Fibroblast of skin of abdomen (primary cell): ENCODE measurements around the gene SORCS2.
A peak's percentile ranks its signal among the peaks of the same experiment; 100 is the strongest.

Source experiments
- DNase-seq: peaks from one replicate; pipeline ENCODE4 v3.0.0-alpha.2; 2013

The SORCS2 gene

DNA sequence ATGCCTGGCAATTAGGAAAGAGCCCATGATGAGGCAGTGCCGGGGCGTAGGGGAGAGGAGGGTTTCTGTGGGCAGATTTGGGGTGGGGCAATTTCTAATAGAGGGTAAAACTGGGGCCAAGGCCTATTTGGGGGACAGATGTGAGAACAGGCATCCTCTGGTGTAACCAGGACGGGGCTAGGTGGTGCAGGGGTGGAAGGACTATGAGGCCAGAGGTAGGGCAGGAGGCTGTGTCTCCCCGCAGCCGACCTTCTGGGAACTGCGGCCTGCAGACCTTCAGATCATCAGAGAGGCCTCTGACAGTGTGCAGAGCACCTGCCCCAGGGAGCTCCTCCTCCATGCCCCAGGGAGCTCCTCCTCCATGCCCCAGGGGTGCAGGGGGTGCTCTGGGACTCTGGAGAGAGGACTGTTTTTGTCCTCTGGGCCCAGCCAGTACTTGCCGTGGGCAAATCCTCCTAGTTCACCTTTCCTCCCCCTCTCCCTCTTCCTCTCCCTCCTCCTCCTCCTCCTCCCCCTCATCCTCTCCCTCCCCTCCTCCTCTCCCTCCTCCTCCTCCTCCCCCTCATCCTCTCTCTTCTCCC lies 101.9 kb downstream of the SORCS2 start:
- no peak for DNase-seq

DNA sequence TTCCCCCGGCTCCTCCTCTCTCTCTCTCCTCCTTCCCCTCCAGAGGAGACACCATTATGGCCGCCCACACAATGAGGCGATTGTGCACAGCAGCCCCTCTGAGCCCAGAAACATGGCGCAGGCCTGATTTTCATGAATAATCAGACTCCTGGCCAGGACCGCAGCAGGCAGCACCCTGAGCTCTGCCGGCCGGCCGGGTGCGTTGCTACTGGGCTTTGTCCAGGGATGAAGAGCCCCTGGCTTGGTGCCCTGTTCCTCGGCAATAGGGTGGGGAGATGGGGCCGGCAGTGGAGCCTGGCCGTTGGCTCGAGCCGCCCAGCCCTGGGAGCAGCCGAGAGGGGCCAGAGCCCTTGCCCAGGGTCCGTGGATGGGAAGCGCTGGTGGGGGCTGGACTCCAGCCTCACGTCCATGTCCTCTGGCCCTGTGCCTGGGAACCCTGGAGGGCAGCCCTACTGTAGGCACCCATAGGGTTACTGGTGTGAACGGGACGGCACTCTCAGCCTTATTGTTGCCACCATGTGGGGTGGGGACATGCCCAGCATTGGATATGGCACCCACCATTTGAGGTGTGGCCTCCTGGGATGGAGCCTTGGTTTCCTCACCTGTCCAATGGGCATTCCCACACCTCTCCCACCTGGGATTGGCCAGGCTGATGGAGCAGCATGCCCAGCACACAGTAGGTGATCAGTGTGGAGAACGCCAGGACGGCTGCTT lies 103.0 kb downstream of the SORCS2 start:
- no peak for DNase-seq

DNA sequence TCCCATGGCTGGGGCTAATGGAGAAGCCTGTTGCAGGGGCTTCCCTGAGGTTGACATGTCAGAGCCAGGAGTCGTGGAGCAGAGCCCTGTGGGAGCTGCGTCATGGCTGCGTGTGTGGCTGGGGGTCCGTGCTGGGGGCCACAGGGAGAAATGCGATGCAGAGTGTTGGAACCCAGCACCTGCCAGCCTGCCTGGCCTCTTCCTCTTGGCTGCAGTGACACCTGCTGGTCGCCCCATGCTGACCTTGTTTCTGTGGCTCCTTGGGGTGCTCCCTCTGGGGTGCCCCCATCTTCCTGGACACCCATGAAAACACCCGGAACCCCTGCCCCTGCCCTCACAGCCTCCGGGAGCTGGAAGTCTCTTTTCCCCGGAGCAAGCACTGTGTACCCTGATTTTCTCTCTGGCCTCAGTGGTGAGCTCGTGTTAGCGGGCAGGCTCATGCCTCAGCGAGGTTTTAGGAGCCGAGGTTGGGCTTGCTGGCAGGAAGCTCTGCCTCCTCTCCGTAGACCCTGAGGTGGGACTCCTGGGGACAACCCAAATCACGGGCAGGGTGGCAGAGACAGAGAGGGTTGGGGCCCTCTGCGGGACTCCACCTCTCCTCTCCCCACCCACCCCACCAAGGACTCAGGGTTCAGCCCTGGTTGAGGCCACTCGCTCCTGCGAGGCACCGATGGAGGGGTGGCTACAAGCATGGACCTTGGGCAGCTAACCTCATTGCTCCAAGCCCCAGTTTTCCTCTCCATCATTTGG lies 103.7 kb downstream of the SORCS2 start:
- peak; percentile 33 for DNase-seq

DNA sequence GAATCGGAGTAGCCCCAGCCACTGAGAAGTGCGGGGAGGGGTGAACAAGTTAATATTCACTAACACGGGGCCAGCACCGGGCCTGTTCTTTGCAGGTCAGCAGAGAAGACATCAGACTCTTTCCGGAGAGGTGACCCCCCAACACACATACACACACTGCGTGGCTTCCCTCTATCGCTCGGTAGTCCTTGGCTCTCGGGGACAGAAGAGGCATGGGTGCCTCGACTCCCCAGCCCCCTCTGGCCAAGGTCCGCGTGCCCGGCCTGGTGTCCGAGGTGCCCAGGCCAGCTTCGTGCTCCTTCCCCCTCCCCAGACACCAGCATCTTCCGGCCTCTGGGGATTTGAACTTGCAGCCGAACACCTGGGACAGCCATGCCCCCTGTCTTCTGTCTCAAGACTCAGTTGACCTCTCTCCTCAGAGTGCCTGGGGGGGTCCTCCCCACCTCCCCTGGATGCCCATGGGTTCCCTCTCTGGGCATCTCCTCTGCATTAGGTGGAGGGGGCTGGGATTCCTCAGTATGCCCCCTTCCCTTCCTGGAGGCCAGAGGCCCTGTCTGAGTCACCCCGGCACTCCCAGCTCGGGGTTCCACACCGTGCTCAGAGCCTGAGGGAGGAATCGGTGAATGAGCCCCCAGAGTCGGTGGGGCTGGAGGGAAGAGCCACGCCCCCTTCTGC lies 104.5 kb downstream of the SORCS2 start:
- DNase-seq = no peak

DNA sequence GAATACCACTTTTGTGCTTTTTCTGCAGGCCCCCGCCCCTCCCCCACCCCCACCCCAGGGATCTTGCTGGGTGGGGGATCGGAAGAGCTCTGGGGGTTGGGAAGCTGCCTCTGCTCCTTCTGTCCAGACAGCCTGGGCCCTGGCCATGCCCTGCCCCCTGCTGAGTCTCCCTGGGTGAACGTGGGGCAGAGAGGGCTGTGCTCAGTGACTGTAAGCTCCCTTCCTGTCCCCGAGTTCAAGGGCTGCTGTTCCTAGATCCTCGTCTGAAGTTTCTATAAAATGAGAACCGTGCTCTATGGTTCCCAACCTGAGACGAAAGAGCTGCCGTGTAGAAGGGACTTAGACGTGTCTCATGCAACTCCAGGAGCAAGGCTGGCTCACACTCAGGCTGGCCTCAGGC lies 105.0 kb downstream of the SORCS2 start:
- no peak for DNase-seq

DNA sequence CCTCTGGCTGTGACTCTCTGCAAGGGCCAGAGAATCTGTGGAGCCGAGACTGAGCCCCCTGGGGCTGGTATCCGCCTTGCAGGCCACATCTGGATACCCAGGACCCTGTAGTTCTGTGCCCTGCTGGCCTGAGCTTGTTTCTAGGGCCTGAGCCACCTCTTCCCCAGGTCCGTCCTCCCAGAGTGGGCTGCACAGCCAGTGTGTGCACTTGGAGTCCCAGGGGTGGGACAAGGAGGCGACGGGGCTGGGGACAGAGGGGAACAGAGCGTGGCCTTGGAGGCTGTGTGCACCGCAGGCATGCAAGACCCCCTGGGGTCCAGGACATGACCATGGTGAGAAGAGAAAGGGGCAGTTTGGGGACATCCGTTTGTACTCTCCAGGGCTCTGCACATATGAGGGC lies 105.5 kb downstream of the SORCS2 start:
- DNase-seq = no peak

DNA sequence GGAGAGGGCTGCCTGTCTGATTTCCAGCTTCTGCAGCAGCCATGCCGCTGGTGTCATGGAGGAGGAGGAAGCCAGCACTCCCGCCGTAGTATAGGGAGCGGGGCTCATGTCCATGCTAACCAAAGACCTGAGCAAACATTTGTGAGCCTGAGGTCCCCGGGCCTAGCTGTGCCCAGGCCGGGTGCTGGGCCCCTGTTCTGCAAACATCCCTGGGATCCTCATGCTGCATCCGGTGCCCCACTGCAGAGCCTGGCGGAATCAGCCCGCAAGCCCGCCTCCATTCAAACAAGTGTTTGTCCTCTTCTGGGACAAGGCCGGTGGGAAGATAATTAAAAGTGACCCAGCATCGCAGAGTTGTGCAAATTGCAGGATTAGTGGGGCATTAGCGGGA lies 106.3 kb downstream of the SORCS2 start:
- DNase-seq = no peak

DNA sequence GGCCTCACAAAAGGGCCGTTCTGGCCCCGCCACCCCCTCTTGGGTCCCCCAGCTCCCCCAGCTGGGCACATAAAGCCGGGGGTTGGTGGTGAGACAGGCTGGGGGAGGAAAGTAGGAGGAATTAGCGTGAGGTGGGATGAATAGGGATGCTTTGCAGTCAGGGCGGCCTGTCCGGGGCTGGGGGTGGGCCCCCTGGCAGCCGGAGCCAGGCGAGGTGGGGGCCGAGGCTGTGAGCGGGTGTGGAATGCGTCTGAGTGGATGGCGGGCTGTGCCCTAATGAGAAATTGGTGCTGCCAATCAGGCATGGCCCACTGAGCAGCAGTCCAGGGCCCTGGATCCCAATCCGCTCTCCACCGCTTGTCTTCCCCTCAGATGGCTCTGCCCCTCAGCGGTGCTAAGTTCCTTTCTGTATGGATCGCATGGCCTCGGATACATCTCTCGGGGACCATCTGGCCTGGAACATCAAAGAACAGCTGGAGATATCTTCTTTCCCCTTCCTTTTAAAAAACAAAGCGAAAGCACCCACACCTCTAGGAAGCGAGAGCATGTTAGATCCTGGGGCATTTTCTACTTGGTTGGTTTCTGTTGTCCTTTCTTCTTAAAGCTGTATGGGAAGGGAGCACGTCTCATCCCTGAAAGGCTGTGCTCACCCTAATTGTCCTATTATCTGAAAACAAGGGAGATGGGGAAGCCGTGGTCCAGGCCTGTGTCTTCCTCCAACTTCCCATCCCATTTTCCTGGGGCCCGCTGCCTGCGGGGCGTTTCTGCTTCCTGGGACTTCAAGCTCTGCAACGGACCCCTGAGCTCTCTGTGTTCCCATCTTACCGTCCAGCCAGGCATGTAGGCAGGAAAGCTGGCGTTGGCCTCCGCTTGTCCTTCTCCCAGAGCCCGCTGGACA lies 106.9 kb downstream of the SORCS2 start:
- DNase-seq = no peak

DNA sequence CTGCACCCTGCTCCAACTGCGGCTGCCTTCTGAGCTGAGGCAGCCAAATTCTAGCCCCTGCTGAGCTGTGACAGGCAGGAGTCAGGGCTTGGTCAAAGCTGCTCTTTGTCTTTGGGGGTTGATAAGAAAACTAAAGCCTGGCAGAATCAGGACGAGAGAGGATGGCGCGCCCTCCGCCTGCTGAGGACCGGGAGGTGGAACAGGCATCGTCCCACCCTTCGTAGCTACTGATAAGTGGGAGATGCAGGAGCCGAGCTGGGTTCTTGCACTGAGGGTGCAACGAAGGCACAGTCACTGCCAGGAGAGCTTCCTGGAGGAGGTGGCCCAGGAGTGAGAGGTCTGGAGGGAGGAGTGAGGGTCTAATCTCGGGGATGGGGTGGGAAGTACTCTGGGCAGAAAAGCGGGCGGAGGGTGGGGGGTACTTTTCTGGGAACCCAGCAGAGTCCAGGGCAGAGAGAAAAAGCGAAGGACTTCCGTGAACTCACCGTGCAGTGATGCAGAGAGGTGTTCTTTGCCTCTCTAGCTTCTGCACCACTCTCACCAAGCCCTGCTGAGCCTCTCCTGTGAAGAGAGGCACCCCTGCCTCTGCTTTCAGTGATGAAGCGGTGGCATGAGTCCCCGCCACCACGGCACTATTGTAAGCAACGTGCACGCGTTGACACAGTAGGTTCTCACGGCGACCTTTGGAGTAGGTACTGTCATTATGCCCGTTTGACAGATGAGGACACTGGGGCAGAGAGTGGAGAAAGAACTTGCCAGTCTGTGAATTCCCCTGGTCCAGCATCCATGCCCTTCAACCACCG lies 107.8 kb downstream of the SORCS2 start:
- no peak for DNase-seq

DNA sequence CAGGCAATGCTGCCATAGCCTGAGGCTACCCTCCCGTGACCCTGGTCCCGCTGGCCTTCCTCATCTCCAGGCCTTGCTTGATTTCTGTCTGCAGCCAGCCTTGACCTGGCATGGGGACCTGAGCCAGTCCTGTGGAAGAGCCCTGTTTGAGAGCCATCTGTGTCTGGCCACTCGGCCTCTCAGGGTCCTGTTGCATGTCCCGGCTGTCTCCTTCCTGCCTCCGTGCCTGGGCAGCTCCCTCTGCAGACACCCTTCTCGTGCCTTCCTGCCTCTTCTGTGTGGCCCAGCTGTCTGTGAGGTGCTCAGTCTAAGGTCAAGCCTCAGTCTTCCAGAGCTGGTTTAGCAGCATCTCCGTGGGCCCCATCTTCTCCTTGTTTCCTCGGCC lies 108.4 kb downstream of the SORCS2 start:
- no peak for DNase-seq

DNA sequence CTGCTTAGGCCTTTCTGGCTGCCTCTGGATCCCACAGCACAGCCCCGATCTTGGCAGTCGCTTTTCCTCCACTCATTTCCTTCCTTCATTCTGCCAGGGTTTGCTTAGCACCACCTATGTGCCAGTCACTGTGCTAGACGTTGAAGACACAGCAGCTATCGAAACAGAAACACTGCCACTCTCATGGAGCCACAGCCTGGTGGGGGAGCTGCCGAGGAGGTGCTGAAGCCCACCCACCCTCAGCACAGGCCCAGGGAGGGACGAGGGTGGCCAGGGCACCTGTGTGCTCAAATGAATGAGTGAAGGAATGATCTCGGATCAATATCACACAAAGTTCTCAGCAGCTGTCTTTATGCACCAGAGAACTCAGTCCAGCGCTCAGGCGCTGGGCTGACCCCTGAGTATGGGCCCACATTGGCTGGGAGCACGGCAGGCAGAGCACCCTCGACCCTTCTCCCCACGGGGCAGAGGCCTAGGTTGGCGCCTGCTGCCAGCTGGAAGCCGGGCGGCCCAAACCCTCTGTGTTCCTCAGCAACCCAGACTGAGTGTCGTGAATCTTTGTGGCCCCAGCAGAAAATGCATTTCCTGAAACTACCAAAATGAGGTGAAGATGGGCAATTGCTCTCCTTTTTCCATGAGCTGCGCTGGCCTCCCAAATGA lies 108.9 kb downstream of the SORCS2 start:
- no peak for DNase-seq

DNA sequence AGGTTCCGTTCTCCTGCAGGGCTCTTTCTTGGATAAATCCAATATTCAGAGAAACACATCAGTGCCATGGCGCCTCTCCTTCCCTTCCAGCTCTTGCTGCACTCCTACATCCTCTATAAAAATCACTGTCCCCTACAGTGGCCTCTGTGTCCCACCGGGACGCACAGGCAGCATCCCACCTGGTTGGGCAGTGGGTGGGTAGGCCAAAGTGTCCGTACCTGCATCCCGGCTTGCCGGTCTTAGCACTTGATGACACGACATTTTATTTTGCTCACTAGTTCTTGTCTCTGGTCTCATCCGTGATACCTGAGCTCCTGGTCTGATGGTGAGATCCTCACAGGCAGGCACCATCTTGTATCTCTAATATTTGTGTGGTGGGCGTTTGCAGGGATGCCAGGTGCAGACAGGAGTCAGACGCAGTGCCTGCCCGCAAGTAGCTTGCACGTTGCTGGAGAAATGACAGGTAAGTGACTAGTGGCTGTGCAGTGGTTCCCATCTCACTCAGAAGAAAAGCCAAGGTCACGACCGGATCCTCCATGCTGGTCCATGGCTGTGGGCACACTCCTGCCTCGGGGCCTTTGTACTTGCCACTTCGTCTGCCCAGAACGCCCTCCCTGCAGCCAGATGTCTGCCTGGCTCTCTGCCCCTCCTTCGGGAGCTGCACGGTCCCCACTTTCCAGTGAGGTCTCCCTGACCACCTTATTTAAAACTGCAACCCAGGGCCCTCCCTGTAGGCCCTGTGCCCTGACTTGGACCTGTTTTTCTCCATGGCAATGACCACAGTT lies 109.7 kb downstream of the SORCS2 start:
- no peak for DNase-seq

DNA sequence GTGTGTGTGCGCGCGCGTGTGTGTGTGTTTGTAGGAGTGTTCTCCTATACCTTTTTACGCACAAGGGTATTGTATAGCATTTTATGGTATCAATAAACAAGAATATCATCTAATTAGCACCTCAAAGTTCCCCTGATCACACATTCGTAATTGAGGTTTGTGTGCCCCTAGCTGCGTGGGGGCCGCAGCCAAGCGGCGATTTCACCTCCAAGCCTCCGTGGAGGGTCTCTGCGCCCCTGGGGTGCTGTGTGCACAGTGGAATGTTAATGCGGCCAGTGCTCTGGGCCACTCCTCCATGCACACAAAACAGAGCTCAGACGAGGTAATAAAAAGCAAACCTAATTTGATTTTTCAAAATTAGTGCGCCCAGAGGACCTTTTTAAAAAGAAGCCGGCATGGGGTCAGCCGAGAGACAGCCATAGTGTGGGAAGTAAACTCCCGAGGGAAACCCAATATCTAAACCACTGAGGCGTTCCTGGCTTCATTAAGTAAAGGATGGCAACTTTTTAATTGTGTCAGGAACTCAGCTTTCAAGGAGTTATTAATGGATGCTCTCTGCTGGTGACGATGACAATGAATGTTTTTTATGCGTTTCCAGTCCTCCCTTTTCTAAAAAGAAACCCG lies 110.6 kb downstream of the SORCS2 start:
- no peak for DNase-seq

DNA sequence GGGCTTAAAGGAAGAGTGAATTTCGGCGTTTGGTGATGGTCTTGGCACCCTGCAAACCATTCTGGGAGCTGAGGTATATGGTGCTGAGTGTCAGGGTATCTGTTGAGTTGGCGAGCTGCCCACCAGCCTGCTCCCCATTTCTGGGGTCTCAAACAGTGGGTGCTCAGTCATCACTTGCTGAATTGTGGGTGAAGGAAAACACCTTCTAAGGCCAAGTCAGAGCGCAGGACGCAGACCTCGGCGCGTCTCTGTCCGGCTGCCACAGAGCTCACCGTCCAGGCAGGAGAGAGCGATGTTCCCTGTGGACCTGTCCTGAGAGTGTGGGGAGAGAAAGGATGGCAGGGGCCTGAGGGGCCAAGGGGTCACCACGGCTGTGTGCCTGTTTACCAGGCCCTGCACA lies 111.2 kb downstream of the SORCS2 start:
- no peak for DNase-seq

DNA sequence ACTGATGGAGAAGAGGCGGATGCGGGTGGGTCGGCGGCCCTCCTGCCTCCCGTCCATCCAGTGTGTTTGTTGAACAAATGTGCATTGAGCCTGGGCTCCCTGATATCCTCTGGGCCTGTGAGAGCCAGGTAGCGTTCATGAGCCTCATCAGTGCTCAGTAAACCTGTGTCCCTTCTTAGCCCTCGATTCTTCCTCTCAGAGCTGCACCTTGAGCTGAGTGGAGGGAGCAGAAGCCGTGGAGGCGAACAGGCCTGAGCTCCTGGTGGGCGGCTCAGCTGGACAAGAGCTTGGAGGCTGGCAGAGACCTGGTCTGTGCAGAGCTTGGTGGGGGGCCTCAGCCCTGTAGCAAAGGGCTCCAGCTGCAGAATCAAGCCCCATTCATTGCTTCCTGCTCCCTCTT lies 112.1 kb downstream of the SORCS2 start:
- DNase-seq = no peak

DNA sequence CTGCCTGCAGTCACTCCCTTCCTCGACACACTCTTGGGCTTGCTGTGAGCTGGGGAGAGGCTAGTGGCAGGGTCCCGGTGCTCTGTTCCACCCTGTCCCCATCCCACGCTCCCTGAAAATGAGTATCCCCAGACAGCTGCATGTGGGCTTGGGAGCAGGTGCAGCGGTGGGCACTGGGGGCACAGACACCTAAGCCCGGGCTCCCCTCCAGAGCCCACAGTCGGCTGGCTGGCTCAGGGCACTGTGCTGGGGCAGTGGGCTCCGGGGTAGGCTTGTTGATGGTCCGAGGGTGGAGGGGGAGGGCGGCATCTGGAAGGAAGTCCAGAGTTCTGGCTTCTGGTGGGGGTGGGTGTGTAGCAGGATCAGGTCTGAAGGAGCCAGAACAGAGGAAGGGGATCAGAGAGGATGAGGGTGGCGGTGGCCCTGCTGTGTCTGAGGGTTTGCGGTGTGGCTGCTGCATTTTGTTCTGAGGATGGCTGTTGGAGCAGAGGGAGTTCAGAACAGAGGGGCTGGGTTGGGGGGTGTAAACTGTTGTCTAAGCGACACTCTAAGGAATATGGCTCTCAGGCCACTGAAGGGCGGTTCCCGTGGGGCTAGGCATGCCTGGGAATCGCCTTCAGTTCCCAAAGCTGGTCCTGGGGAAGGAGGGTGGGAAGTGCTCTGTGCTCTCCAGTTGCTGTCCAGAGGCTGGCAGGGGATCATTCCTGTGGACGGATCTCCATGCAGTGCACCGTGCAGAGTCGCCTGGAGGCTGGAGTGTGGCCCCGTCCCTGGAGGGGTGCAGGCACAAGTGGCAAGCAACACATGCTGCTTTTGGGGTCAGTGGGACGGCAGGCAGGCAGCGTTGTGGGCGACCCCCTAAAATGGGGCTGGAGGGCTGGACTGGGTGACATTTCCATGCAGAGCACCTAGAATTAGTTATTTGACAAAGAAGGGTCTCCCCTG lies 114.0 kb downstream of the SORCS2 start:
- no peak for DNase-seq

DNA sequence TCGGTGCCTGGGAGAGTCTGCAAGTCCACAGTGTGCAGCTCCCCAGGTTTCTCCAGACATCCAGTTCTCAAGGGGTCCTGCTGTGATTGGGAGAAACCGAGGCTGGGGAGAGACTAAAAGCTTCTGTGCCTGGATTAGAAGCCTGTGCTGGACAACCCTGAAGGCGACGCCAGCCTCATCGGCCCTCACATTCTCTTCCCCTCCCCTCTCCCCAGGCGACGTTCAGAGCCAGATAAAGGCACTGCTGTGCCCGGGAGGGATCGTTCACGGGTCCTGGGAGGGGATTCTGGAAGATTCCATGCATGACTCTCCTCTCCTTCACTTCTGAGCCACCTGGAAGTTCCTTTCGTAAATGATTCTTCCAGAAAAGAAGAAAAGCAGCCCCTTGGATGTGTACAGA lies 114.6 kb downstream of the SORCS2 start:
- no peak for DNase-seq

DNA sequence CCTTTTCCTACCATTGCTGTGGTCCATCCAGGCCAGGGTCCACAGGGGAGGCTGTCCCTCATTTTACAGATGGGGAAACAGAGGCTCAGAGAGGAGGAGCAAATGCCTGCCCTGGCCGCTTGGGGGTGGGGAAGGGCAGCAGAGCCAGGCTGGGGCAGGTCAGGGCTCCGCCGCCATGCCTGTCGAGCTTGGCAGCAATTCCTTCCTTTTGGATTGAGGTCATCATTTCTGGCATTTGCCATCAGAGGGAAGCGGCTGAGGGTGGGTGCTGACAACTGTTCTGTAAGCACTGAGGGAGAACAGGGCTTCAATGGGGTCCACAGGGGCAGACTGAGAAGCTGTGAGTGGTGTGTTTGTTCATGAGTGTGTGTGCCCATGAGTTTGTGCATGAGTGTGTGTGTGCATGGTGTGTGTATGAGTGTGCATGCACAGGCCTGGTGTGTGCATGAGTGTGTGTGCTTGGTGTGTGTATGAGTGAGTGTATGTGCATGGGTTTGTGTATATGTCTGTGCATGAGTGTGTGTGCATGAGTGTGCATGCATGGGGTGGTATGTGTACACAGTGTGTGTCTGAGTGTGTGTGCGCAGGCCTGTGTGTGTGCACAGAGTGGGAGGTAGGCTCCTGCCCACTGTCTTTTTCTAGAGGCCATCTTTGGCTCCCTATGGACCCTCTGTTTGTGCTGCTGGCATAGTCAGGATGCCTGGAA lies 115.2 kb downstream of the SORCS2 start:
- no peak for DNase-seq
